HG03095 (cell line): ENCODE data around the gene PF4V1.

Source experiments
- ATAC-seq: cut with Tn5 transposase; IDR thresholded peaks from one replicate; pipeline ENCODE4 v1.9.1; 2021; ENCODE audit warnings: moderate library complexity; ENCODE audit not compliant: unreplicated experiment

The PF4V1 gene

GRCh38 chr4:73853246-73853704 is at the start of gene PF4V1:
Gene PF4V1, plus strand, starts transcription at chr4:73853296. Its CDS starts 67 bp downstream, at chr4:73853363.
- no peak for ATAC-seq

GRCh38 chr4:73810191-73810590 is 42.9 kb upstream of the PF4V1 start:
- ATAC-seq: no peak

- ATAC-seq: no peak
Observed at GRCh38 chr4:73811841-73812240, 41.3 kb upstream of the PF4V1 start.

GRCh38 chr4:73814679-73815078 is 38.4 kb upstream of the PF4V1 start:
- ATAC-seq: no peak

GRCh38 chr4:73815145-73815544 is 38.0 kb upstream of the PF4V1 start:
- ATAC-seq: no peak

DNA sequence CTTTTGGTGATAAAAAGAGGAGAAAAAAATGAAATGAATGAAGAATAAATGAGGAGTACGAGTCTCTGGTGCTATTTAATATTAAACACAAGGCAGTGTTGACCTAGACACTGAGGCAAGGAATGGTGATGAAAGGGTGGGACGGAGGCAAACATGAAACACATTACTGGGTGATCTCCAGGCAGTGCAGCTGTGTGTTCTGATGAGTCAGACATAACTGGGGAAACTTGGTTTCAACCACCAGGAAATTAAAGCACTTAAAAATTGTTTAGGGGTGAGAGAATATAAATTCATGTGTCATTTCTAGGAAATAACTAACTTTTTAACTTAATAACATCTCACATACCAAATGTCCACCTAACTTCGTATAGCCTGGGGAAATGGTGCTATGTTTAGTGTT is 36.3 kb upstream of the PF4V1 start:
- ATAC-seq: no peak

DNA sequence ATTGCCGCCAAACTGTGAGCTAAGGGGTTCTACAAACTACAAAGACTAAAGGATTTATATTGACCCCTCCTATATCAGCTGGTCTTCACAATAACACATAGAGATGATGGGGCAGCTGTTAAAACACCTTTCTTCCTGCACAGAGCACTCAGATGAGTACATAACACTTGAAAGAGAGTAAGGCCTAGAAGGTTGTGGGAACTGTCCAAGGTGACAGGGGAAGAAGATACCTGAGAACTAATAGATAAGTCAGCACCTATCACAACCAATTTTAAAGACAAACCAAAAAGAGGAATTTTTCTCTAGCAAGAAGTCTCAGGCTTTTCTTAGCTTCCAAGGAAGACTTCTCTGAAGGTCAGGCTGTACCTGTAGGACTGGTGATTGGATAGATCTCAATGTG is 35.8 kb upstream of the PF4V1 start:
- ATAC-seq: no peak

DNA sequence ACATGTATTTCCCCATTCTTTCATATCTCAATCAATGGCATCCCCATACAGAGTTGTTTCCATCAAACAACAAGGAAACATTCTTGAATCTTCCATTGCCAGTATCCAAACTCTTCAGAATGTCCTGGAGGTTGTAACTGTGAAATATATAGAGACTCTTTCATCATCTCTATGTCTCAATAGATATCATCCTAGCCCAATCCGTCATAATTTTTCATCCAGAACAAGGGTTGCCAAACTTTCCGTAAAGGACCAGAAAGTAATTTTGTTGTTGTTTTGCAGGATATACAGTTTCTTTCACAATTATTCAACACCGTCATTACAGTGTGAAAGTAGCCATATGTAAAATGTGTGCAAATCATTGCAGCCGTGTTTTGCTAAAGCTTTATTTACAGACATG is 31.8 kb upstream of the PF4V1 start:
- ATAC-seq: no peak

DNA sequence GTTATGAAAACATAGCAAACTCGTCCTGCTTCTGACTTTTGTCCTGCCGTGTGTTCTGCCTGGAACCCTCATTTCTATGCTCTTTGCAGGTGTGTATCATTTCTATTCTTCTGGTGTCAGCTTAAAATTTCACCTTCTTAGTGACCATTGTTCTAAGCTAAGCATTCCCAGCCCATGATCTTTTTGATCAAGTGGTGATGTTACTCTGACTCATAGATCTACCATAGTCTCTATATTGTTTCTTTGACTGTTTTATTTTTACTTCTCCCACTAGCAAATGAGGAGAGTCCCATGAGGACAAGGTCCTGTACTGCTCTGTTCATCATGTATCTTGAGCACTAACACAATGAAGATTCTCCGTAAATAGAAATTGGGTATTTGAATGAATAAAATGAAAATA is 30.7 kb upstream of the PF4V1 start:
- ATAC-seq: no peak

DNA sequence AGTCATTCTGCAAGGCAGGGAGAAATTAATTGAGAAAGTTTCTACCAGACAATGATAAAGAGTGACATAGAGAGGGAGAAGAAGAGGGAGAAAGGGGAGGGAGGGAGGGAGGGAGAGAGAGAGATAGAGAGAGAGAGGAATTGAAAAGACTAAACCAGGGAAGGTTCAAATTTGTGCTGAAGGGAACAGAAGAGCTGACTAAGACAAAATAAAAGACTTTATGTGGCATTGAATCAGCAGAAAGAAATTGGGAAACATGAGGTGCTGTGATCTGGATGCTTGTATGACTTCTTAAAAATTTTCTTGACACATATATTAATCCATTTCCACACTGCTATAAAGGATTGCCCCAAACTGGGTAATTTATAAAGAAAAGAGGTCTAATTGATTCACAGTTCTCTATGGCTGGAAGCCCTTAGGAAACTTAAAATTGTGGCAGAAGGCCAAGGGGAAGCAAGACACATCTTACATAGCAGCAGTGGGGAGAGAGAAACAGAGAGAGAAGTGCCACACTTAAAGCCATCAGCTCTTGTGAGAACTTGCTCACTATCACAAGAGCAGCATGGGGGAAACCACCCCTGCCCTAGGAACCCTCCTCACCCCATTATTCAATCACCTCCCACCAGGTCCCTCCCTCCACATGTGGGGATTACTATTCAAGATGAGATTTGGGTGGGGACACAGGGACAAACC is 30.1 kb upstream of the PF4V1 start:
- ATAC-seq: no peak

GRCh38 chr4:73823760-73824159 is 29.3 kb upstream of the PF4V1 start:
- ATAC-seq: no peak

- no peak for ATAC-seq
Observed at GRCh38 chr4:73828956-73829355, 24.1 kb upstream of the PF4V1 start.

GRCh38 chr4:73831569-73831968 is 21.5 kb upstream of the PF4V1 start:
- ATAC-seq: no peak

DNA sequence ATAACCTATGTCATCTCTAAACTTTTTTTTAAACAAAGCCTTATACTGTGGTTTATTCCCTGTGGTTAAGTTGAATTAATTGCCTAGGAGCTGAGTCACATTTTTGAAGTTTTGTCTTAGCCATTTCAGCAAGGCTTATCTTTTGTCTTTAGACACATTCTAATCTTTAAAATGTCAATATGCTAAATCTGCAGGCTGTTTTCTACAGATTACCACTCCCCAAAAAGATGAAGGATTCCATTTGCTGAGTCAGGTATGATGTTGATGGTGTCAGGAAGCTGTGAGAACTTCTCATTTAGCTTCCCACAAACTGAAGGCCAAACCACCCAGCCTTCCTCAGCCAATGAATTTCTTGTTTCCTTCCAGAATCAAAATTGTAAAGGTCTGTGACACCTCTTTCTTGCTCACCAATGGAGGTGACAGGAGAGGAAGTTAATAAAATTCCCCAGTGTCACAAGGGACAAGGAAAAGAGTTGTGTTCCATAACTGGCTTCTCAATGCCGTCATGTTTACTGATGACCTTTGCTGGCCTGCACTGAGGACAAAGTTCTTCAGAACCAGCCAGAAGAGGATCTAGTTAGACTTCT is 20.4 kb upstream of the PF4V1 start:
- ATAC-seq: no peak

- ATAC-seq: no peak
Observed at GRCh38 chr4:73836373-73837279, 16.5 kb upstream of the PF4V1 start, which contains the start of gene CXCL6. Gene CXCL6, plus strand, starts transcription at chr4:73836678. Its CDS starts 73 bp downstream, at chr4:73836751.

DNA sequence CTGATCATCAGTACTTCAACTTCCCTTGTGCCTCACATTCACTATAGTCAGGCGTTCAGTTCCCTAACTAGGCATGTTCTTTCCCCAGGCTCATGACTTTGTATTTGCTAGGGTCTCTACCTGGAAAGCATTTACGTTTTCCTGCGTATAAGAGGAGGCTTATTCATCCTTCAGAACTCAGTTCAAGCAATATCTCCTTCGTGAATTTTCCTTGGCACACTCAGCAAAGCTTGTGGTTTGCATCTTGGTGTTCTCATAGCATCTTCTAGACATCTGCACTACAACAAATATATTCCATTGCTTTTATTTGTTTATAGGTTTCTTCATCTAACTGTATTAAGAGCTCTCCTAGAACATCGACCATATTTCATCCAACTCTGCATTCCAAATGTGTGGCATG is 14.0 kb upstream of the PF4V1 start:
- no peak for ATAC-seq

DNA sequence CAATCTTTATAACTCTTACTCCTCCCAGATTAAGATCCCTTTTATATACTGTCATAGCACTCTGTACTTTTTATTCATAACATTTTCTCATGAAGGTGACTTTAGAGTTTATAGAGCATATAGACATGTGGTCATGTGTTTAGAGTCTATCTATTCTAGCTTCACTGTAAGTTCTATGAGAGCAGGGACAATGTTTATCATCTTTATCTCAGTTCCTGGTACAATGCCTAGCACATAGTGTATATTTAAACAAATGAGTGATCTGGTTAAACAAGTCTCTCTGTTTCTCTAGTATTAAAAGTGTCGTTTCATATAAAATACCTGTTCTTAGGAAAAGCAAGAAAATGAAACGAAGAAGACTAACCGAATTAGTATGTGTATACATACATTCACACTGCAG is 13.4 kb upstream of the PF4V1 start:
- no peak for ATAC-seq

DNA sequence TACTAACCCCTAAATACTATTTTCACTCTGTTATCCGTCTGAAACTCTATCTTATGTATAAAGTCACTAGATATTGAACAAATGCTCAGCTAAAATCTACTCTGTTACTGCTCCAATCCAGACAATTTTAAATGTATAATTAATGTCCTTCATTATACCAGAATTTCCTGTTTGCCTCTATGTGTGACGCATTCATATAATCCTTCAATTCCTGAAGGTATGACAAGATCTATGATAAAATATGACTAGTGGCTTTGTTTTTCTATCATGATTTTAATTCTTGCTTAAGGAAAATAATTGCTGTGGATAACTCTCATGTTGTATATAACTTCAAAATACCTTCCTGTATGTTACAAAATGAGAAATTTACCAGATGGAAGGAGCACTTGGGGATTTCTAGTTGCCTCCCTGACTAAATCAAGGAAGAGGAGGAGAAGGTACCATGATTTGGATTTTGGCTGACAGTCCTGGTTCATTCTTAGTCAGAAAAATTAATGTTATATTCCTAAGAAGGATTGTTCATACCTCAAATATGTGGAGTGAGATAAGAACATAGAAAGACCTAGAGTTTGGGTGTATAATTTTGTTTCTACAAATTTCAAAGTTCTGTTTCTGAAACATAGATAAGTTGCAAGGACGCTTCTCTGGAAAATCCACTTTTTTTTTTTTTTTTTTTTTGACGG is 11.7 kb upstream of the PF4V1 start:
- ATAC-seq: no peak

- ATAC-seq: no peak
Observed at GRCh38 chr4:73842696-73843095, 10.4 kb upstream of the PF4V1 start.

- ATAC-seq: no peak
Observed at GRCh38 chr4:73843369-73843768, 9.7 kb upstream of the PF4V1 start.

DNA sequence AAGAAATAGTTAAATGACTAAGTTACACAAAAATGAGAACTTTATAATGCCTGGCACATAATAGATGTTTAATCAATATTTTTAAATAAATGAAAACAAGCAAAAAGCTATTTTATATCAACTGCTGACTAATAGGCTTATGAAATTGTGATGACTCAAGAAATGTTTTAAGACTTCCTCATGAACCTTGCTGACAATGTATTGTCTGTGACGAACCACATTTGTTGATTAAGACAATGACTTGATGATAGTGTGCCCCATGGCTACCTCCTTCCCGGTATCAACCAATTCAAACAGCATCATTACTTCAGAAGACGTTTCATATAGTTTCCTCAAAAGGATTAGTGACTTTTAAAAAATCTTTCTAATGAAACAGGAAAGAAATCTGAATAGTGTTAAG is 8.8 kb upstream of the PF4V1 start:
- no peak for ATAC-seq
